Right lung (tissue), 10 donors: ENCODE data around the gene TIAL1. TPM values are rescaled to one million over a fixed set of nuclear protein-coding genes. Genes with fewer than 3 reads are reported as not detected.
"Not testable (repeated sequence)": the region's sequence is repeated elsewhere in the genome, so short reads cannot be mapped to it uniquely, and the experiment has no call there.

Source experiments
- DNase-seq, 2 donors: peaks; one replicate each; pipeline ENCODE4 v3.0.0-alpha.2; 2013
- long read RNA-seq, 8 donors: transcript quantifications; one replicate each; lab custom pipeline, GENCODE V29; 2026
- polyA plus RNA-seq, 5 donors: library from polyadenylated mRNA; unstranded; fragments of 120-200 nt; gene quantifications; one replicate each; pipeline versions ENCODE4 v1.2.1 to v1.2.3, GENCODE V29; 2013; ENCODE audit warnings: inconsistent platforms in 1 of 5, low replicate concordance in 1 of 5; ENCODE audit not compliant: insufficient read length in 5 of 5, insufficient read depth in 1 of 5

TIAL1 gene
- 100 to 1,000 TPM; 138 to 229 (median 193) TPM for polyA plus RNA-seq
- long read RNA-seq, donor 1, full-length matches to known transcripts: 23 of 28 reads
- long read RNA-seq, donor 1, partial matches to known transcripts: 0 of 28 reads
- long read RNA-seq, donor 1, other reads (novel, unspliced or antisense): 5 of 28 reads
- long read RNA-seq, donor 2, full-length matches to known transcripts: 17 of 25 reads
- long read RNA-seq, donor 2, partial matches to known transcripts: 8 of 25 reads
- long read RNA-seq, donor 2, other reads (novel, unspliced or antisense): 0 of 25 reads
- long read RNA-seq, donor 3, full-length matches to known transcripts: 13 of 48 reads
- long read RNA-seq, donor 3, partial matches to known transcripts: 35 of 48 reads
- long read RNA-seq, donor 3, other reads (novel, unspliced or antisense): 0 of 48 reads
- long read RNA-seq, donor 4, full-length matches to known transcripts: 7 of 80 reads
- long read RNA-seq, donor 4, partial matches to known transcripts: 73 of 80 reads
- long read RNA-seq, donor 4, other reads (novel, unspliced or antisense): 0 of 80 reads
- long read RNA-seq, donor 5, full-length matches to known transcripts: 8 of 29 reads
- long read RNA-seq, donor 5, partial matches to known transcripts: 21 of 29 reads
- long read RNA-seq, donor 5, other reads (novel, unspliced or antisense): 0 of 29 reads
- long read RNA-seq, donor 6, full-length matches to known transcripts: 14 of 149 reads
- long read RNA-seq, donor 6, partial matches to known transcripts: 135 of 149 reads
- long read RNA-seq, donor 6, other reads (novel, unspliced or antisense): 0 of 149 reads
- long read RNA-seq, donor 7, full-length matches to known transcripts: 11 of 20 reads
- long read RNA-seq, donor 7, partial matches to known transcripts: 9 of 20 reads
- long read RNA-seq, donor 7, other reads (novel, unspliced or antisense): 0 of 20 reads
- long read RNA-seq, donor 8, full-length matches to known transcripts: 4 of 4 reads
- long read RNA-seq, donor 8, partial matches to known transcripts: 0 of 4 reads
- long read RNA-seq, donor 8, other reads (novel, unspliced or antisense): 0 of 4 reads

GRCh38 chr10:119596537-119597404, at the start of gene TIAL1:
Gene TIAL1 (minus strand): TSS chr10:119596964. CDS start chr10:119596465, 499 bp downstream.
- peak; percentile 97 to 98 for DNase-seq

DNA sequence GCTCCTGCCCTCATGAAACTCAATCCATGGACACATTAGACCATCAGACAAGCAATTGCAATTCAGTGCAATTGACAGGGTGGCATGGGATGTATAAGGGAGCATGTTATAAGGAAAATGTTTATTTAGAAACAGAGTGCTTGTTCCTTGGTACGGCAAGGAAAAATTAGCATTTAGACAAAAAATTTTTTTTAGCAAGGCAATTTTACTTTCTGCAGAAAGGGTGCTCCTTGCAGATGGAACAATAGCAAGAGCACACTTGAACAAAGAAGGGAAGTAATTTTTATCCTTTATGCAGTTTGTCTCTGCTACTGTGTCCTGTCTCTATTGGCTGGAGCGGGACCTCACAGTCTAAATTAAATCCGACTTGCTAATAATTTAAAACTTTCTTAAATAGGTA, 48.2 kb upstream of the TIAL1 start:
- DNase-seq: no peak

- DNase-seq: no peak
These were observed 47.5 kb upstream of the TIAL1 start for GRCh38 chr10:119644205-119644814.

GRCh38 chr10:119643306-119644204, 46.8 kb upstream of the TIAL1 start:
- DNase-seq: no peak

DNA sequence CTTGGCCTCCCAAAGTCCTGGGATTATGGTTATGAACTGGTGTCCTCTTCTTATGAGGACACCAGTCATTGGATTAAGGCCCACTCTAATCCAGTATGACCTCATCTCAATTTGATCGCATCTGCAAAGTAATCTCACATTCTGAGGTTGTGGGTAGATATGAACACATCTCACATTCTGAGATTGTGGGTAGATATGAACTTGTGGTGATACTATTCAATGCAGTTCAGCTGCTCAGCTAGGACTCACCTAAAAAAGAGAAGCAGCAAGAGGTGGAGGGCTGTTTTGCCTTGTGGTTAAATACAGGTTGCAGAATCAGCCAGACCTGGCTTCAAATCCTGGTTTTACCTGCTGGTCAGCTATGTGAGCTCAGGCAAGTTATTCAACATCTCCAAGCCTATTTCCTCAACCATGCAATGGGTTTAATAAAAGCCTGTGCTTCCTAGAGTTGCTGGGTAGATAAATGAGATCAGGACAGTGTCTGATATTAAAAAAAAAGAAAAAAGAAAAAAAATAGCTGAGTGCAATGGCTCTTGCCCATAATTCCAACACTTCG, 45.9 kb upstream of the TIAL1 start:
- no peak for DNase-seq

DNA sequence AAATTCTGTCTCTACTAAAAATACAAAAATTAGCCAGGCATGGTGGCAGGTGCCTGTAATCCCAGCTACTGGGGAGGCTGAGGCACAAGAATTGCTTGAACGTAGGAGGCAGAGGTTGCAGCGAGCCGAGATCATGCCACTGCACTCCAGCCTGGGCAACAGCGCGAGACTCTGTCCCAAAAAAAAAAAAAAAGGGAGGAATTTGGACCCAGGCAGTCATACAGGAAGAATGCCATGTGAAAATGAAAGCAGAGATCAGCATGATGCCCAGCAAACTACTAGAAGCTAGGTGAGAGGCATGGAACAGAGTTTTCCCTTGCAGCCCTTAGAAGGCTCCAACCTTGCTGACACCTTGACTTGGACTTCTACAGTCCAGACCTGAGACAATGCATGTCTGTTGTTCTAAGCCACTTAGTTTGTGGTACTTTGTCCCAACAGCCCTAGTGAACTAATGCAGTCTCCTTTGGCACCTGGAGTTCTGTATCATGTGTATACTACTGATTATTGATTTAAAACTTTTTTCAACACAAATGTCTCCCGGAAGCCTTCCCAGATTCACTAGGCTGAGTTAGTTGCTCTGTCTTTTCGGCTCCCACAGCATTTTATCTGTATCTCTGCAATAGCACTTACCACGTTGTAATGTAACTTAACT, 44.2 kb upstream of the TIAL1 start:
- DNase-seq: no peak

GRCh38 chr10:119640384-119640783, 43.6 kb upstream of the TIAL1 start:
- DNase-seq: no peak

DNA sequence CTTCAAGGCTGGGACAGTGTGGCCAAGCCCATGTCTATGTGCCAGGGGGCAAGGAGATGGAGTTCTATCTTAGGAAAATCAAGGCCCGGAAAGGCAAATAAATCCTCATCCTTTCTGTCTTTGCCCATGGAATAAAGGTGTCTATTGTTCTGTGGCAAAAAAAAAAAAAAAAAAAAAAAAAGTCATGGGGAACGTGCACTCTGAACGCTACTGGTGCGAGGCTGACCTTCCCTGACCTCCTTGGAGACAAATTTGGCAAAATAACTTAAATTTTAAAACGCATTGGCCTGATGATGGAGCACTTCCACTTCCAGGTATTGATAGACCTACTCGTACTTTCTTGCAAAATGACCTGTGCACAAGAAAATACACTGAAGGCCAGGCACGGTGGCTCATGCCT, 42.2 kb upstream of the TIAL1 start:
- DNase-seq: no peak

DNA sequence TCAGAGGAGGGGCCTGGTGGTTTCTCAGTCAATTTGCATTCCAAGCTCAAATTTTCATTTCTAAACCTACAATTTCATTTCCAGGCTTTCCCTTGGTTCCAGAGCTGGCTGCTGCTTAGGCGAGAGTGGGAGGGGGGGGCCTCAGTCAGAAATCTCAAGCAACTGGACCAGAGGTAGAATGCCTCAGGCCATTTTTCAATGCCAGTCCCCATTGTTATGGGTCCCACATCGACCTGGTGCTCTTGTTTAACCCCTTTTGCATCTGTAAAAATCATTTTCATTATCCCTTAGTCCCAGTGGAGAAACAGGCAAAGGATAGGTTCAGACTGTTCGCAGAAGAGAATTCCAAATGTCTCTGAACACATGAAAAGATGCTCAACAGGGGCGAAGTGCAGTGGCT, 40.9 kb upstream of the TIAL1 start:
- DNase-seq: no peak

DNA sequence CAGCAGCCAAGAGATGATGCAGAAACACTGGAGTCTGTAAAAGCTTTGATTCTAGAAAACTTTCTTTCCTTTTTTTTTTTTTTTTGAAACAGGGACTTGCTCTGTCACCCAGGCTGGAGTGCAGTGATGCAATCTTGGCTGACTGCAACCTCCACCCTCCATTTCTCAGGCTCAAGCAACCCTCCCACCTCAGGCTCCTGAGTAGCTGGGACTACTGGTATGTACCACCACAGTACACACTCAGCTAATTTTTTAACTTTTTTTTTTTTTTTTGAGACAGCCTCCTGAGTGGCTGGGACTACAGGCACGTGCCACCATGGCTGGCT, 37.4 kb upstream of the TIAL1 start:
- DNase-seq: no peak

DNA sequence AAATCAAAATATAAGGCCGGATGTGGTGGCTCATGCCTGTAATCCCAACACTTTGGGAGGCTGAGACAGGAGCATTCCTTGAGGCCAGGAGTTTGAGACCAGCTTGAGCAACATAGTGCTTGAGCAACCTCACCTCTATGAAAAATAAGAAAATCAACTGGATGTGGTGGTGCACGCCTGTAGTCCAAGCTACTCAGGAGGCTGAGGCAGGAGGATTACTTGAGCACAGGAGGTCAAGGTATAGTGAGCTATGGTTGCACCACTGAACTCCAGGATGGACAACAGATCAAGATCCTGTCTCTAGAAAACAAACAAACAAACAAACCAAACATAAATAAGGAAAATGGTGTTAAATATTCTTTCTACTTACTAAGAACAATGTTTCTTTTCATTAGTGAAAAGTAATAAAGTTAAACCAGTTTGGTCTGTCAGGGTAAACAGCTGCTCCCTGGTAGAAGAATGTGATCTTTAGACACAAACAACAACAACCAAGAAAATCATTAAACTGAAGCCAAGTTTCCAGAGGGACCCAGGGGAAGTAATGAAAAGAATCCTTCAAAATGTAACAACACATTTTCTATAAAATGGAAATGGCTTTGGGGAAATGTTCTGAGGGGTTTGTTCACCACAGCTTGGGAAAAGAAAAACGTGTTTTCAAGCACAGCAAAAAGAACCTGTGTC, 36.9 kb upstream of the TIAL1 start:
- no peak for DNase-seq

DNA sequence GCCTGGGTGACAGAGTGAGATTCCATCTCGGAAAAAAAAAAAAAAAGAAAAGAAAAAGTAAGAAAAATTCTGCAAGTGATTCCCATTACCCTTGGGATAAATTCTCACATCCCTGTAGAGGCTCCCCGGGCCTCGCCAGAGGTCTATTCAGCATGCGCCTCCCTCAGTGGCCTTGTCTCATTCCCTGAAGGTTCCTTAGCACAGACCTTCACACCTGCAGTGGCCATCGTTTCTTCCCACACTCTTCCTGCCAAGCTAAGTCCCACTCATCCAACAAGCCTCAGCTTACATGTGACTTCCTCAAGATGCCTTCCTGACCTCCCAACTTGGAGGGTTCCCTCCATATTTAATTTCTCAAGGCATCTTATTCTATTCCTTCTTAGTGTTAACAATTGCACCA, 33.5 kb upstream of the TIAL1 start:
- no peak for DNase-seq

DNA sequence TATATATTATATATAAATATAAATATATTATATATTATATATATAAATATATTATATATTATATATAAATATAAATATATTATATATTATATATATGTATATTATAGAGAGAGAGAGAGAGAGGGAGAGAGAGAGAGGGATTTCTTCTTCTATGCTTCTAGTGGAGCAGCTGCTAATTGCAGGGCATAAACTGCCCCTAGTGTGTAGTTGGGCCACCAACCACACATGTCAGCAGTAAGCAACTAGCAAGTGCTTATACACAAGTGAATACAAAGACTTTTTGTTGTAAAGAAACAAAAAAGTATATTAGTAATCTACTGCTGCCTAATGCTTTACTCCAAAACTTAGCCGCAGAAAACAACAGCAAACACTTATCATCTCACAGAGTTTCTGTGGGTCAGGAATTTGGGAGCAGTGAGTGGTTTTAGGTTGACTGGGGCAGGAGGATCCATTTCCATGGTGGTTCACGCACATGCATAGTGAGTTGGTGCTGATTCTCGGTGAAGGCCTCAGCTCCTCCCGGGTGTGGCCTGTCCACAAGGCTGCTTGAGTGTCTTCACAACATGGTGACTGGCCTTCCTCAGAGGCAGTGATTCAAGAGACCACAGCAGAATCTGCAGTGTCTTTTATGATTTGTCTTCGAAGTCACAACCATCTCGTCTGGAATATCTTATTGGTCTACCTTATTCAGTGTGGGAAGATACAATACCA, 29.0 kb upstream of the TIAL1 start:
- no peak for DNase-seq

DNA sequence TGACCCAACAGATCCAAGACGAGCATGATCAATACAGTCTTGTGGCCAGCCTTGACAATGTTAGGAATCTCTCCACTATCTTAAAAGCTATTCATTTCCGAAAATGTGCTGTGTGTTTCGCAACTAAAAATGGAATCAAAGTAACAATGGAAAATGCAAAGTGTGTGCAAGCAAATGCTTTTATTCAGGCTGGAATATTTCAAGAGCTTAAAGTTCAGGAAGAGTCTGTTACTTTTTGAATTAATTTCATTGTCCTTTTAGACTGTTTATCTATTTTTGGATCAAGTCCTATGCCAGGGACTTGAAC, 24.3 kb upstream of the TIAL1 start:
- no peak for DNase-seq

DNA sequence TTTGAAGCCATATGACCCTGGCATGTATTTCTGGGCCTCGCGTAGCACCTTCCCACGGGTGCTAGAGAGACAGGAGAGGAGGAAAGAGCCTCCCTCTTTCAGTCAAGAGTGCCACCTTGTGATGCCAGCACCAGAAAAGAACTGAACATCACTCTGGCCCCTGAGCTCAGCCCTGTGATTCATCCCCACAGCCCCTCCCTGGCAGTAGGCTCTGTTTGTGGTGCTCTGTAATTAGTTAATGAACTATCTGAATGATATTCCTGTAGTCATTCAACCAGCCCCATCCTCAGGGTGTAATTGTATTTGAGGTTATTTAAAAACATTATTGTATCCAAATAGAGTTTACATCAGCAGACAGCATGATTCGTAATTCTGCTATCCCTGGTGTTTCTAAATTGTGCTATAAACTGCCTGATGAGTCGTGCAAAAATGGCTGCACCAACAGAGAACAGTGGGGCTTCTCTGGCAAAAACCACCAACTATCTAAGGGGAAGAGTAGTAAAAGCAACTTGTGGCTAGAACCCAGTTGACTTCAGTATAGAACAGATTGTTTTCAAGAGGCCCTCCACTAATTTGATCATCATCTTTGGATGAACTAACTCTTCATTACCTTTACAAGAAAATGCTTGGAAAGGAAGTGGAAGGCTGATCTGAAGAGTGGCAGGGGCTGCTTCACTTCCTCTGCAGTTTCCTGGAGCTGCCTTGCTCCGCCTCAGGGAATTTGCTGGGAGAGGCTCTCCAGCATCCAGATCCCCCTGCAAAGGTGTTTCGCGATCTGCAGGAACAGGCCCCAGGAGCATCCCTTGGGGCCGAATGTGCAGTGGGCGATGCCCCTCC, 23.7 kb upstream of the TIAL1 start:
- no peak for DNase-seq

- DNase-seq: not testable (repeated sequence)
These were observed 23.0 kb upstream of the TIAL1 start for GRCh38 chr10:119619811-119620210.

DNA sequence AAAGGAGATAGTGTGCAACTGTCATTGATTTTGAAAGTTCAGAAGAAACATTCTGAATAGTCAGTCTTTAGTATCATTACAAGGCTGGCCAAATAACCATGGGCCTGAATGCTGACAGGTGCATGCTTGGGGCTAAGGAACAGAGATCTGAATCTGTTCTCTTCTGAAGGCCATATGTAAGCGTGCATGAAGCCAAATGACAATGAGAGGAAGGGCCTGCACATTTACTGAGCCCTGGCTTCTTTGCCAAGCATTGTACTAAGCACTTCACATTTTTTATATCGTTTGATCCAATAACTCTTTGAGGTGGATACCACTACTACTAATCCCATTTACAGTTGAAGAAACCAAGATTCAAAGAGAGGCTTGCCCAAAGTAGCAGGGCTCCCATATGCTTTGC, 22.5 kb upstream of the TIAL1 start:
- DNase-seq: no peak
